HG03442 (cell line): ENCODE results near the gene MRPL3.

Source experiments
- ATAC-seq: cut with Tn5 transposase; IDR thresholded peaks from one replicate; pipeline ENCODE4 v1.9.1; 2021; ENCODE audit warnings: mild to moderate bottlenecking, moderate library complexity; ENCODE audit not compliant: unreplicated experiment

Gene MRPL3

DNA sequence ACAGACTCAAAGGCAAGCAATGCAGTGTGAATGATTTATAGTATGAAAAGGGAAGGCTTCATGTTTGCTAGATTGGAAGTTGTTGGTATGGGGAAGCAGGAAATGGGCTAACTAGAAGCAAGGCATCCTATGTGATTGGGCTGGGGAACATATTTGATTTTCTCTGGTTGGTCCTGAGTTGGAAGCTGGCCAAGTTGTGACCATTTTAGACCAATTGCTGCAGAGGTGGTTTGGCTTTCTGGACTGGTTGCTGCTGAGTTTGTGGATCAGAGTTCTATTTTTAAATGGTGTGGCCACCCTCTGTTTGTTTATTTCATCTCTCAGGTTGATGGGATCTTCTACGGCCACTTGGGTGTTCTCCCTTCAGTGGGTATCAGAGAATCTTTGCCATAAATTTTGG lies 81.5 kb downstream of the MRPL3 start:
- no peak for ATAC-seq

GRCh38 chr3:131417751-131418150 lies 85.0 kb downstream of the MRPL3 start:
- ATAC-seq = no peak
